Glutamatergic neuron (in vitro differentiated cells): Measurements from ENCODE around the gene HAVCR1. TPM values are rescaled to one million over a fixed set of nuclear protein-coding genes. Genes with fewer than 3 reads are reported as not detected.

Experiments
- DNase-seq: peaks from one replicate; pipeline ENCODE4 v3.0.0; 2022
- H3K27ac Mint-ChIP-seq: one replicate; pipeline ENCODE4 v1.8.0; 2020; ENCODE audit warnings: mild to moderate bottlenecking, mixed read lengths, inconsistent platforms; ENCODE audit not compliant: unreplicated experiment
- H3K27me3 Mint-ChIP-seq: one replicate; pipeline ENCODE4 v1.8.0; 2020; ENCODE audit warnings: mild to moderate bottlenecking, moderate library complexity, mixed read lengths, inconsistent platforms; ENCODE audit not compliant: unreplicated experiment
- H3K36me3 Mint-ChIP-seq: one replicate; pipeline ENCODE4 v1.8.0; 2020; ENCODE audit warnings: mild to moderate bottlenecking, mixed read lengths, inconsistent platforms; ENCODE audit not compliant: unreplicated experiment
- H3K4me1 Mint-ChIP-seq: one replicate; pipeline ENCODE4 v1.8.0; 2020; ENCODE audit warnings: mild to moderate bottlenecking, low read depth, mixed read lengths, inconsistent platforms; ENCODE audit not compliant: unreplicated experiment
- H3K4me3 Mint-ChIP-seq: one replicate; pipeline ENCODE4 v1.8.0; 2020; ENCODE audit warnings: mild to moderate bottlenecking, mixed read lengths, inconsistent platforms; ENCODE audit not compliant: unreplicated experiment
- H3K9me3 Mint-ChIP-seq: one replicate; pipeline ENCODE4 v1.8.0; 2020; ENCODE audit warnings: mild to moderate bottlenecking, moderate library complexity, mixed read lengths, inconsistent platforms; ENCODE audit not compliant: unreplicated experiment
- total RNA-seq: library from RNA; stranded (reverse); fragmentation: NEBNext Ultra II Directional; extraction: Animal tissue kit (Norgen Biotek cat#: 25700); gene quantifications from one replicate; pipeline ENCODE4 v1.2.1, GENCODE V29; 2021; ENCODE audit not compliant: unreplicated experiment
- TF ChIP-seq, protein P1 (sequence below): fragments of 200-600 bp; sonication (generic); IDR thresholded peaks from one replicate; pipeline ENCODE4 v1.5.0; 2021; ENCODE audit not compliant: partially characterized antibody, unreplicated experiment

HAVCR1 gene
- total RNA-seq, 1 donor from 2014 or later: not detected

- peaks cover 2% of the 10 kb centered on the region for H3K27me3 Mint-ChIP-seq
- peaks cover 5% of the 10 kb centered on the region for H3K36me3 Mint-ChIP-seq
- peaks cover 5% of the 10 kb centered on the region for H3K9me3 Mint-ChIP-seq
- no peak overlapping the region for H3K4me3 Mint-ChIP-seq
- H3K27ac Mint-ChIP-seq: no peak overlapping the region
- DNase-seq: no peak
- TF ChIP-seq, protein P1, sequence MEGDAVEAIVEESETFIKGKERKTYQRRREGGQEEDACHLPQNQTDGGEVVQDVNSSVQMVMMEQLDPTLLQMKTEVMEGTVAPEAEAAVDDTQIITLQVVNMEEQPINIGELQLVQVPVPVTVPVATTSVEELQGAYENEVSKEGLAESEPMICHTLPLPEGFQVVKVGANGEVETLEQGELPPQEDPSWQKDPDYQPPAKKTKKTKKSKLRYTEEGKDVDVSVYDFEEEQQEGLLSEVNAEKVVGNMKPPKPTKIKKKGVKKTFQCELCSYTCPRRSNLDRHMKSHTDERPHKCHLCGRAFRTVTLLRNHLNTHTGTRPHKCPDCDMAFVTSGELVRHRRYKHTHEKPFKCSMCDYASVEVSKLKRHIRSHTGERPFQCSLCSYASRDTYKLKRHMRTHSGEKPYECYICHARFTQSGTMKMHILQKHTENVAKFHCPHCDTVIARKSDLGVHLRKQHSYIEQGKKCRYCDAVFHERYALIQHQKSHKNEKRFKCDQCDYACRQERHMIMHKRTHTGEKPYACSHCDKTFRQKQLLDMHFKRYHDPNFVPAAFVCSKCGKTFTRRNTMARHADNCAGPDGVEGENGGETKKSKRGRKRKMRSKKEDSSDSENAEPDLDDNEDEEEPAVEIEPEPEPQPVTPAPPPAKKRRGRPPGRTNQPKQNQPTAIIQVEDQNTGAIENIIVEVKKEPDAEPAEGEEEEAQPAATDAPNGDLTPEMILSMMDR: no peak
- H3K4me1 Mint-ChIP-seq: no peaks in the 10 kb centered on the region
Observed at GRCh38 chr5:157006262-157006661, 52.7 kb downstream of the HAVCR1 start.

DNA sequence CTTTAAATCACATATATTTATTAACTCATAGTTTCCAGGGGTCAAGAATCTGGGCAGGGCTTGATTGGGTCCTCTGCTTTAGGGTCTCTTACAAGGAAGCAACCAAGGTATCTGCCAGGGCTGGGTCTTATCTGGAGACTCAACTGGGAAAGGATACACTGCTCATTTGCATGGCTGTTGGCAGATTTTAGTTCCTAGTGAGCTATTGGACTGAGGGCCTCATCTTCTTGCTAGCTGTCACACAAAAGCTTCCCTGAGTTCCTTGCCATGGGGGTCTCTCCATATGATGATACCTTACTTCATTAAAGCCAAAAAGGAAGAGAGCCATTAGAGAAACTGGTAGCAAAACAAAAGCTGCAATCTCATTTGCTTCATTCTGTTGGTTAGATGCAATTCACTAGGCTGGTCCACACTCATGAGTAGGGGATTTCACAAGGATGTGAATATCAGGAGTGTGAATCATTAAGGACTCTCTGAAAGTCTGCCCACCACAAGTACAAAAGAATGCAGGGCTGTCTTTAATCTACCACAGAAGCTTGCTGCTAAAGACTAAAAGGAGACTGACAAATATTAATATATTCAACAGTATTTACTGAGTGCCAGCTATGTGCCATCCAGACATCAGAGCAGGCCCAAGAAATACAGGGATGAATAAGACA, 53.9 kb downstream of the HAVCR1 start:
- H3K36me3 Mint-ChIP-seq: peaks cover 11% of the 10 kb centered on the region
- H3K27ac Mint-ChIP-seq: no peak overlapping the region
- H3K27me3 Mint-ChIP-seq: no peaks in the 10 kb centered on the region

DNA sequence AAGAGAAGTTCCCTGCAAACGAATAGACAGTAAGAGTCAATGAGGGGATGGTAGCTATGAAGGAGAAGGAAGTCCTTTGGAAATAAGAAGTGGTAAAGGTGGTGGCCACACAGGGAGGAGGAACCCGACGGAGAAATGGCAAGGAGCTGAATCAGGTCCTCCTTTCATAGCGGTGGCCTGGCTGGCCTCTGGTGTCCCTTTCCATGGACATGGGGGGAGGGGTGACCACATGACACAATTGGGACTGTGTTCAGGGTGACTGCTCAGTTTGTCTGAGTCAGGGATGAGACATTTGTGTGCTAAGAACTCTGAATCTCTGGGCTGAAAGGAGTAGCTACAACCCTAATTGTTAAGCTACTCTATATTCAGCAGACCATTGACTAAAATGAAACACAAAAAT, 67.2 kb downstream of the HAVCR1 start:
- Mint-ChIP-seq H3K27me3 (no peaks in the 10 kb centered on the region), H3K9me3 (no peaks in the 10 kb centered on the region), H3K36me3 (no peaks in the 10 kb centered on the region), H3K4me1 (no peaks in the 10 kb centered on the region), H3K4me3 (no peak overlapping the region), H3K27ac (no peak overlapping the region)
- TF ChIP-seq, protein P1: no peak
- no peak for DNase-seq

More for the DNA sequence above, 53.9 kb downstream of the HAVCR1 start:
- Mint-ChIP-seq H3K4me1 (no peaks in the 10 kb centered on the region), H3K4me3 (no peak overlapping the region), H3K9me3 (peaks cover 3% of the 10 kb centered on the region)
- TF ChIP-seq, protein P1: no peak
- no peak for DNase-seq

GRCh38 chr5:156984064-156984463, 74.9 kb downstream of the HAVCR1 start:
- no peak for DNase-seq
- no peak overlapping the region for H3K4me3 Mint-ChIP-seq
- H3K27ac Mint-ChIP-seq: no peak overlapping the region
- H3K27me3 Mint-ChIP-seq: no peaks in the 10 kb centered on the region
- TF ChIP-seq, protein P1: no peak
- H3K36me3 Mint-ChIP-seq: no peaks in the 10 kb centered on the region
- no peaks in the 10 kb centered on the region for H3K4me1 Mint-ChIP-seq
- H3K9me3 Mint-ChIP-seq: no peaks in the 10 kb centered on the region

GRCh38 chr5:156981481-156981880, 77.4 kb downstream of the HAVCR1 start:
- DNase-seq: no peak
- no peak overlapping the region for H3K27ac Mint-ChIP-seq
- no peaks in the 10 kb centered on the region for H3K27me3 Mint-ChIP-seq
- TF ChIP-seq, protein P1: no peak
- no peak overlapping the region for H3K4me3 Mint-ChIP-seq
- H3K4me1 Mint-ChIP-seq: no peaks in the 10 kb centered on the region
- peaks cover 1% of the 10 kb centered on the region for H3K9me3 Mint-ChIP-seq
- no peaks in the 10 kb centered on the region for H3K36me3 Mint-ChIP-seq
